ENCODE measurements around the gene FOXK2. TPM values are rescaled to one million over a fixed set of nuclear protein-coding genes. Genes with fewer than 3 reads are reported as not detected.

The FOXK2 gene
- total and polyA plus RNA-seq, 2 donors from 2014 or later, result 13.5 to 37.9 TPM

GRCh38 chr17:82486231-82487094 is 33.1 kb upstream of the FOXK2 start:
- Histone ChIP-seq H3K4me3 (ENCODE audit: low read length in 3 of 3) (no peak overlapping the region), H3K27ac (ENCODE audit: low read depth in 2 of 2, low read length in 2 of 2) (no peak overlapping the region), H3K27me3 (ENCODE audit: control insufficient read depth, insufficient read depth, low read length) (no peaks in the 10 kb centered on the region), H3K9me3 (ENCODE audit: control insufficient read depth in 2 of 3, insufficient read depth in 1 of 3, low read length in 3 of 3) (no peaks in the 10 kb centered on the region), H3K36me3 (ENCODE audit: control insufficient read depth in 2 of 3, insufficient read depth in 3 of 3, low read length in 3 of 3) (peaks cover 2 to 25% (median 14%) of the 10 kb centered on the region in 3 donors), H3K4me1 (ENCODE audit: control insufficient read depth in 2 of 3, insufficient read depth in 2 of 3, low read depth in 1 of 3, low read length in 3 of 3) (no peaks in the 10 kb centered on the region), H3K9ac (ENCODE audit: low read length in 3 of 3) (no peak overlapping the region)
- FAIRE-seq, result no peak
- intact Hi-C loops (cut with DNase I), result no loop called here
- DNase-seq, result no peak
- no peak for TF ChIP-seq CTCF (IDR thresholded peaks at IDR 0.05; ENCODE audit: borderline replicate concordance, extremely low read depth, insufficient read depth)

GRCh38 chr17:82487910-82488309 is 31.6 kb upstream of the FOXK2 start:
- DNase-seq (no peak), FAIRE-seq (no peak)
- intact Hi-C loops (cut with DNase I), result no loop called here
- Histone ChIP-seq H3K36me3 (ENCODE audit: control insufficient read depth in 2 of 3, insufficient read depth in 3 of 3, low read length in 3 of 3) (peaks cover 2 to 25% (median 14%) of the 10 kb centered on the region in 3 donors), H3K27me3 (ENCODE audit: control insufficient read depth, insufficient read depth, low read length) (no peaks in the 10 kb centered on the region), H3K27ac (ENCODE audit: low read depth in 2 of 2, low read length in 2 of 2) (no peak overlapping the region), H3K9me3 (ENCODE audit: control insufficient read depth in 2 of 3, insufficient read depth in 1 of 3, low read length in 3 of 3) (no peaks in the 10 kb centered on the region), H3K4me1 (ENCODE audit: control insufficient read depth in 2 of 3, insufficient read depth in 2 of 3, low read depth in 1 of 3, low read length in 3 of 3) (no peaks in the 10 kb centered on the region), H3K4me3 (ENCODE audit: low read length in 3 of 3) (no peak overlapping the region), H3K9ac (ENCODE audit: low read length in 3 of 3) (no peak overlapping the region)
- no peak for TF ChIP-seq CTCF (IDR thresholded peaks at IDR 0.05; ENCODE audit: borderline replicate concordance, extremely low read depth, insufficient read depth)

GRCh38 chr17:82489117-82489516 is 30.4 kb upstream of the FOXK2 start:
- no peak overlapping the region for H3K9ac ChIP-seq (ENCODE audit: low read length in 3 of 3)
- no peaks in the 10 kb centered on the region for H3K27me3 ChIP-seq (ENCODE audit: control insufficient read depth, insufficient read depth, low read length)
- H3K4me3 ChIP-seq (ENCODE audit: low read length in 3 of 3), result no peak overlapping the region
- TF ChIP-seq CTCF (IDR thresholded peaks at IDR 0.05; ENCODE audit: borderline replicate concordance, extremely low read depth, insufficient read depth), result no peak
- H3K9me3 ChIP-seq (ENCODE audit: control insufficient read depth in 2 of 3, insufficient read depth in 1 of 3, low read length in 3 of 3), result no peaks in the 10 kb centered on the region
- FAIRE-seq (no peak), DNase-seq (no peak)
- peaks cover 2 to 24% (median 9%) of the 10 kb centered on the region in 3 donors for H3K36me3 ChIP-seq (ENCODE audit: control insufficient read depth in 2 of 3, insufficient read depth in 3 of 3, low read length in 3 of 3)
- no peak overlapping the region for H3K27ac ChIP-seq (ENCODE audit: low read depth in 2 of 2, low read length in 2 of 2)
- intact Hi-C loops (cut with DNase I), result no loop called here
- H3K4me1 ChIP-seq (ENCODE audit: control insufficient read depth in 2 of 3, insufficient read depth in 2 of 3, low read depth in 1 of 3, low read length in 3 of 3), result no peaks in the 10 kb centered on the region
